Retinal pigment epithelial cell (primary cell): ENCODE data around the gene ERMP1.

Source experiments
- DNase-seq: peaks from one replicate; pipeline ENCODE4 v3.0.0-alpha.2; 2010; ENCODE audit warnings: low read depth
- H3K4me3 ChIP-seq: 2 replicates; pipeline ENCODE4 v1.5.1; 2011; ENCODE audit warnings: mild to moderate bottlenecking, low read length, control low read depth, moderate library complexity
- TF ChIP-seq, protein P1 (sequence below): conservative IDR thresholded peaks from 2 replicates; pipeline ENCODE4 v1.5.1; 2011; ENCODE audit warnings: low read depth, low read length, control low read depth, inconsistent platforms

Gene ERMP1

GRCh38 chr9:5854063-5854790 is 21.3 kb upstream of the ERMP1 start:
- no peak overlapping the region for H3K4me3 ChIP-seq
- DNase-seq, result no peak
- TF ChIP-seq, protein P1, sequence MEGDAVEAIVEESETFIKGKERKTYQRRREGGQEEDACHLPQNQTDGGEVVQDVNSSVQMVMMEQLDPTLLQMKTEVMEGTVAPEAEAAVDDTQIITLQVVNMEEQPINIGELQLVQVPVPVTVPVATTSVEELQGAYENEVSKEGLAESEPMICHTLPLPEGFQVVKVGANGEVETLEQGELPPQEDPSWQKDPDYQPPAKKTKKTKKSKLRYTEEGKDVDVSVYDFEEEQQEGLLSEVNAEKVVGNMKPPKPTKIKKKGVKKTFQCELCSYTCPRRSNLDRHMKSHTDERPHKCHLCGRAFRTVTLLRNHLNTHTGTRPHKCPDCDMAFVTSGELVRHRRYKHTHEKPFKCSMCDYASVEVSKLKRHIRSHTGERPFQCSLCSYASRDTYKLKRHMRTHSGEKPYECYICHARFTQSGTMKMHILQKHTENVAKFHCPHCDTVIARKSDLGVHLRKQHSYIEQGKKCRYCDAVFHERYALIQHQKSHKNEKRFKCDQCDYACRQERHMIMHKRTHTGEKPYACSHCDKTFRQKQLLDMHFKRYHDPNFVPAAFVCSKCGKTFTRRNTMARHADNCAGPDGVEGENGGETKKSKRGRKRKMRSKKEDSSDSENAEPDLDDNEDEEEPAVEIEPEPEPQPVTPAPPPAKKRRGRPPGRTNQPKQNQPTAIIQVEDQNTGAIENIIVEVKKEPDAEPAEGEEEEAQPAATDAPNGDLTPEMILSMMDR, result no peak

DNA sequence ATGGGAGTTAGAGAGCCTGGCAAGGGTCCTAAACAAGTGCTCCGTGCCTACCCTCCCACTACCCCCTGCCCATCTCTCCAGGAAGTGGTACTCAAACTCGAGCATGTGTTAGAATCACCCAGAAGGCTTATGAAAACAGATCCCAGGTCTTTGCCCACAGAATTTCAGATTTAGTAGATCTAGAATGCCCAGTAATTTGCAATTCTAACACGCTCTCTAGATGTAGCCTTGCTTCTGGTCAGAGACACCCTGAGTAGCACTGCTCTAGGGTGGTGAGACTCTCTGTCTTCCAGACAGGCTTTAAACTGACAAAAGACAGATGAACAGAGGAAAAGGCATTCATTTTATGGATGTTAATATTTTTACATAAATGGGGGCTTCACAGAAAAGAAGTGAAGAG is 20.7 kb upstream of the ERMP1 start:
- TF ChIP-seq, protein P1, result no peak
- no peak overlapping the region for H3K4me3 ChIP-seq
- DNase-seq, result no peak

DNA sequence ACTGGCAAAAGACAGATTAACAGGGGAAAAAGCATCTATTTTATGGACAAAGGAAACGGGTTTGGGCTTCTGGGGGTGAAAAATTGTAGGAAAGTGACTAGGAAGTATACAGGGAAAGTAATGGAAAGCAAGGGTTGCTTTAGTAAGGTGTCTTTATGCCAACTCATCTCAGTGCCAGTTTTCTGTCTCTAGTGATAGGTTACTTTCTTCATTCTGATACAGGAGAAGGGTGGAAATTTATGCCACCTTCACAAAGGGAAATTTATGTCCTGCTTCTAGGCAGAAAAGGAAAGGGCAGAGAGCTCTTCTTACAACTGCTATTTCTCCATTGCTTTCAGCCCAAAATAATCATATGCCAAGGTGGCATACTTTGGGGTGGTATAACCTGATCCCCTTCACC is 20.1 kb upstream of the ERMP1 start:
- no peak for DNase-seq
- TF ChIP-seq, protein P1, result no peak
- H3K4me3 ChIP-seq, result no peak overlapping the region

- peak; percentile 83 for DNase-seq
- H3K4me3 ChIP-seq, result no peak overlapping the region
- TF ChIP-seq, protein P1, result no peak
Measured at GRCh38 chr9:5851445-5851844, 18.5 kb upstream of the ERMP1 start.

DNA sequence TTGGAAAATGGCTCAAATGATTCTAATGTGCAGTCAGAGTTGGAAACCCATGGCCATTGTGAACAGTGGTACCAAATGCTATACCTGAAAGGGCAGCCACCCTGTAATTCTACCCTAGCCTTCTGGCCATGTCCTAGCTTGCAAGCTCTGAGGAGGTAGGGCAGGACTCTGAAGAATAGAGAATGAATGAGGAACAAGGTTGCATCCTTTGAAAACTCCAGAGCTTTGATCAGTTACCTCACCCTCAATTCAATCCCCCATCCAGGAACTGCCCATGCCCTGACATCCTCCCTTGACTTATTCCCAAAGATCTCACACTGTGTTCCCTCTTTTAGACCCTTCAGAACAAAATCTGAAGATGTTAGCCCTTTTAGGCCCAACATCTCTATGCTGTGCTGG is 17.8 kb upstream of the ERMP1 start:
- DNase-seq, result no peak
- TF ChIP-seq, protein P1, result no peak
- H3K4me3 ChIP-seq, result no peak overlapping the region

- TF ChIP-seq, protein P1, result no peak
Measured at GRCh38 chr9:5848372-5848882, 15.5 kb upstream of the ERMP1 start.

GRCh38 chr9:5846501-5846921 is 13.6 kb upstream of the ERMP1 start:
- no peak overlapping the region for H3K4me3 ChIP-seq
- DNase-seq, result no peak
- TF ChIP-seq, protein P1, result no peak

More at GRCh38 chr9:5848372-5848882, 15.5 kb upstream of the ERMP1 start:
- H3K4me3 ChIP-seq, result no peak overlapping the region
- no peak for DNase-seq
